ENCODE data around the gene TBC1D17.

- TF ChIP-seq CTCF (IDR thresholded peaks at IDR 0.05) (no peak), ZFX (IDR thresholded peaks at IDR 0.05; ENCODE audit: borderline replicate concordance) (no peak)
These were observed 43.3 kb downstream of the TBC1D17 start for GRCh38 chr19:49920624-49921363.
